HG03097 (cell line): ENCODE data around the gene ENOX1.

Experiments used
- ATAC-seq: cut with Tn5 transposase; IDR thresholded peaks from one replicate; pipeline ENCODE4 v1.9.1; 2021; ENCODE audit not compliant: unreplicated experiment, low FRiP score

The ENOX1 gene

GRCh38 chr13:43558326-43558725 lies 228.4 kb downstream of the ENOX1 start:
- ATAC-seq: no peak

GRCh38 chr13:43555667-43556066 lies 231.1 kb downstream of the ENOX1 start:
- no peak for ATAC-seq

DNA sequence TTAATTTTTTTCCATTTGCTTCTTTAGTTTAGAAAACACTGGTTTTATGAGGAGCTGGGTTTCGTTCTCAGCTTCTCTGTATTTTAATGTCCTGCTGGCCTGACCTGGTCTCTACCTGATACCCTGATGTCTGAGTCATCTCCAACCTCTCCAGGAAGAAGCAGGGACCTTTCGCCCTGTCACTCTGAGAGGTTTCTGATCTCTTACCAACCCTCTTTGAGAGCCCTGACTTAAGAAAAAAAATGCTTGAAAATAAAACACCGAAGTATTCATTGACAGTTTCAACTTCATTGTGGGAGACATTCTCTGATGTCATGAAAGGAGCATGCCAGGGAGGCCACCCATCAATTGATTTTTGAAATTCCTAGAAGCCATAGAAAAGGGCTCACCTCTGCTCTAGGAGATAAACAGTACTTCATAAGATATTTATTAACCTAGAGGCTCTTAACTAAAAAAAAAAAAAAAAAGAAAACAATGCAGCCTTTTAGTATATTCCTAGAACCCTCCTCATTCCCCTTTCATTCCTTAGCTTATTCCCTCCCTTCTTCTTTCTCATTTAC lies 234.8 kb downstream of the ENOX1 start:
- ATAC-seq: no peak

- no peak for ATAC-seq
Observed at GRCh38 chr13:43546816-43547215, 240.0 kb downstream of the ENOX1 start.

DNA sequence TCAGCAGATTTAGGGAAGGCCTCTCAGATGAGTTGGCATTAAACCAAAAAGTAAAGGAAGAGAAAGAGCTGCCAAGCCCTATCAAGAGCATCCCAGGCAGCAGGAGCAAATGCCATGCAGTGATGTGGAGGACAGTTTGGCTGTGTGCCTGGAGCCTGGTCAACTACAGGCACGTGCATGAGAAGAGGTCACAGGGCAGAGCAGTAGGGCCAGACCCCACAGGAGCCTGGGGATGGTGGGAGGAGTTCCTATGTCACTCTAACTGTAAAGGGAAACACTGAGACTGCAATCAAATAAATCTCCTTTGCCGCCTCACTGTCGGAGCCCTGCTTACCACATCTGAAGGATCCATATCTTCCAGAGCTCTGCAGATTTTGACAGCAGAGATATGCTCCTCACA lies 240.5 kb downstream of the ENOX1 start:
- no peak for ATAC-seq

GRCh38 chr13:43545317-43545874 lies 241.4 kb downstream of the ENOX1 start:
- no peak for ATAC-seq

DNA sequence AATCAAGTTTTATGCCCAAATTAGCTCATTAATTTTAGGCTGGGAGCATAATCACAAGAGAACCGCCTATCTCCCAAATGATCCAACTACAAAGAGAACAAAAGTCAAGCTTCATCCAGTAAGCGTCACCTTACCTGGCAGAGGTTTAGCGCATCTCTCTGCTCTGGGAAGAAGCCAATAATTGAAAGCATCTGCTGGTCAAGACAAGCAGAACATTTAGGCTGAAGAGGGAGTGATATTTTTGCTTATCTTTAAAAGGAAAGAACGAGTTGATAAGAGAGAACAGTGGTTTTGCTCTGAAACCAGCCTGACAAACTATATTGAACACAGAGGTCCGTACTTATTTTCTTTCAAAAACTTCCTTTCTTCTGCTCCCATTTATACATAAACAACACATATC lies 242.1 kb downstream of the ENOX1 start:
- ATAC-seq: no peak

DNA sequence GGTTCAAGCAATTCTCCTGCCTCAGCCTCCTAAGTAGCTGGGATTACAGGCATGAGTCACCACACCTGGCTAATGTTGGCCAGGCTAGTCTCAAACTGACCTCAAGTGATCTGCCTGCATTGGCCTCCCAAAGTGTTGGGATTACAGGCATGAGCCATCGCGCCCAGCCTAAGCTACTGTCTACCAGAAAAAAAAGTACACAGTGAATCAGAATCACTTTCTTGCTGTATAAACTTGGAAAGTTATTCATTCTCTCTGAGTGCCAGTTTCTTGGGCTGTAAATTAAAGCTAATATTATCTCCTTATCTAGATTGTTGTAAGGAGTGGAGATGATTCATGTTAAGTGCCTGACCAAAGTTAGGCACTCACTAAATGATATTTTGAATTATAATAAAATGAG lies 242.8 kb downstream of the ENOX1 start:
- no peak for ATAC-seq

DNA sequence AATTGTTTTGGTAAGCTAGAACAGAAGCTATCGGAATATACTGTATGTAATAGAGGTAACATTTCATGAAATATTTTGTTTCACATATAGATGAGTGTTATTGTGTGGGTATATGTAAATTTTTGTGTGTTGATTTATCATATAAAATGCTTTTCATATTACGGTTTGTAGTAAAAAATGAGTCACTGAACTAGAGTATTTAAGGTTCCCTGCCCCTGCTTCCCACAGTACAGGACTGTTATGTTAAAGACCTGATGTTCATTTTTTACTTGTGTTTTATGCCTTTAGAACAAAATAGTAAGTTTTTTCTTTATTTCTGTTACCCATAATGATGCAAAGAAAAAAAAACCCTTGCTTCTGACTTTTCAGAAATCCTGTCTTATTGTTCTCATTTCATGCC lies 243.4 kb downstream of the ENOX1 start:
- no peak for ATAC-seq

DNA sequence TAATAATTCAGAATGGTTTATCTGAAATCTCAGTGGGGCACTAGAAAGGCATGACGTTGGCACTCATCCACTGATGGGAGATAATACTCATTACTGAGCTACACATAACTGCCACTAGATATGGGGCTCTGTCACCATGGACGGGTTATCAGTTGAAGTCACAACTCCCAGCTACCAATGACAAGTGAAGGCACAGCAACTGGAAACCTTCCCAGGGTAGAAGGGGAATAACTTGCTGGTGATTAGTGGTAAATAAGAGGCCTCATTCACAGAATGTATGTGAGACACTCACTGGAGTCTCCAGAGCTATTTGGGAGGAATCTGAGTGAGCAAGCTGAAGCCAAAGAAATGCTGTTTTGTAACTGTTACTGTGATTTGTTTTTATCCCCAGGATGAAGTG lies 249.6 kb downstream of the ENOX1 start:
- ATAC-seq: no peak

DNA sequence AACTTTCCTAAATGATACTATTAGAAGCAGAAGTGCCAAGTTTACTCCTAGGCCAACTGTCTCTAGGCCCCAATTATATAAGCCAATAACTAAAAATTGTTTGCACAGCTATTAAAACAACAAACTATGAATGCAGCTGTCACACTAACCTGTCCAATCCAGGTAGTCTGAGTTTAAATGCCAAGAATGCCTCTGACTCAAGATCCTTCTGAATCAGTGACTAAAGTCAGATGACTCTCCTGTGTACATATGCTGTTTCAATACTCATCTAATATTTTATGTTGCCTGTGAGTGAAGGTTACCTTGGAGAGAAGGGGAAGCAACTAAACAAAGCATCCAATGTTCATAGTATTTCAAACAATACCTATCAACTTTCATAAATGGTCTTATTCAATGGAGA lies 257.0 kb downstream of the ENOX1 start:
- no peak for ATAC-seq

DNA sequence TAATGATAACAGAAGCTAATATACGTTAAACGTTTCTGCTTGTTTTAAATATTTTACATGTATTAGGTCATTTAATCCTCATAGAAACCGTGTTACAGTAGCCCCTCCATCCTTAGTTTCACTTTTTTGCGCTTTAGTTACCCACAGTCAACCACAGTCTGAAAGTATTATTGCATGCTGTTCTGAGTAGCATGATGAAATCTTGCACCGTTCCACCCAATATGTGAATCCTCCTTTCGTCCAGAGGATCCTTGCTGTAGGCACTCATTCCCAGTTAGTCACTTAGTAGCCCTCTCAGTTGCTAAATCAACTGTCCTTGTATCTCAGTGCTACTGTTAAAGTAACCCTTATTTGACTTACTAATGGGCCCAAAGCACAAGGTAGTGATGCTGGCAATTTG lies 257.8 kb downstream of the ENOX1 start:
- ATAC-seq: no peak

DNA sequence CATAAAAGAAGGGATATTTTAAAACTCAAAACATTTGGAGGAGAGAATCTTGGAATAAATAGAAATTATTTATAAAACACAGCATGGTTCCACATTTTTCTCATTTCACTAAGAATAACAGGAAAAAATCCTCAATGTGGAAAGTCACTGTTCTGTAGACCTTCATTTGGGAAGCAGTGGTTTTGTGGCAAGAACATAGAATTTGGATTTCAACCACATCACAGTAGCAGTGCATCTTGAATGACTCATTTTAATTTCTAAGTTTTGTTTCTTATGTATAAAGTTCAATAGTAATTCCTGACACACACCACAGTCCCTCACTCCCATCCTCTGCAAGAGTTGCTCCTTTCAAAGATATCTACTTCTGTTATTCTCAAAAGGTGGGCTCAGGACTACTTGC lies 264.0 kb downstream of the ENOX1 start:
- ATAC-seq: no peak

DNA sequence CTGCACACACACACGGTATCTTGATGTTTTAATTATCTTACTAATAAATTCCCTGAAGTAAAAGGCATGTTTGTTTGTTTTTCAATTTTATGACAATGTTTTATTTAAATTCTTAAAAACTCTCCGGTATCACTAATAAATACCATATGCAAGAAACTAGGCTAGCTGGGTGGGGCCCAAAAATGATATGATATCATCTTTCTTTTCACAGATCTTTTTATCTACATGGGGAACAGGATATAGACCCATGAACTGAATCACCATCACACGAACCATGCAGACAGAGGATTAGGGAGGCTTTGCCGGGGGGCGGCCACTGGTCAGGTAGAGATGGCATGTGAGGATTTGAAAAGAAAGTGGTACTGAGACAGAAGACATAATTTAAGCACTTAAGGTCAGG lies 266.4 kb downstream of the ENOX1 start:
- ATAC-seq: no peak

DNA sequence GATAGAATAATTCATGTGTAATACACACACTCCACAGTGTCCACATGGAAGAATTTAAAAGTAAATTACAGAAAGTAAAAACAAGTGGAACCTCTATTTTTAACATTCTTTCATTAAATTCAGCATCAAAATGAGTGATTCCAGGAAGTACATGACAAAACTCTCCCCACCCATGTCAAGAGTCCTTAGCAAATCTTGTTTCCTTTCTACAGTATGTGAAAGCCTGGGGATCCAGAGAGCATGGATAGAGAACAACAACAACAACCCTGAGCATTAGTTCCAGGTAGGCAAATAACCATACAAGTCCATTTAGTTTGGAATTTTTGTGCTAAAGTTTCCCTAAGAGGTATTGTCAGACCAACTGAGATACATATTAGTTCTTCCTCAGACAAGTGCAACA lies 267.9 kb downstream of the ENOX1 start:
- no peak for ATAC-seq

DNA sequence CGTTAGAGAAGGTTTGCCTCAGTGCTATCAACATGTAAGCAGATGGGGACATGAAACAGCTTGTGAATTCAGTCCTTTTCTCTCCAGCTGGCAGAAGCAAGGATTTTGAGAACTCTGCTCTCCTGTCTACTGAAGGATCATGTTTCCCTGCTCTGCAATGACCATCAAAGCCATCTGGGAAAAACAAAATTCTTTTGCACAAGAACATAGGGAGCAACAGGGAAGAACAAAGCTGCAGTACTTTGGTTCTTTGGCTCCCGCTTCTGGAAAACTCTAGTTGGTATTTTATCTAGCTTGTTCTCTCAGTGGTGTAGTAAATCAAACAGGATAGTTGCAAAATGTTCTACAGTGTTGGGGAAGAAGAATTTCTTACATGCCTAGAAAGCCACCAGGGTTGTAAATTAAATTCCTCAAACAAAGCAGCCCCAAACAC lies 270.4 kb downstream of the ENOX1 start:
- ATAC-seq: no peak

DNA sequence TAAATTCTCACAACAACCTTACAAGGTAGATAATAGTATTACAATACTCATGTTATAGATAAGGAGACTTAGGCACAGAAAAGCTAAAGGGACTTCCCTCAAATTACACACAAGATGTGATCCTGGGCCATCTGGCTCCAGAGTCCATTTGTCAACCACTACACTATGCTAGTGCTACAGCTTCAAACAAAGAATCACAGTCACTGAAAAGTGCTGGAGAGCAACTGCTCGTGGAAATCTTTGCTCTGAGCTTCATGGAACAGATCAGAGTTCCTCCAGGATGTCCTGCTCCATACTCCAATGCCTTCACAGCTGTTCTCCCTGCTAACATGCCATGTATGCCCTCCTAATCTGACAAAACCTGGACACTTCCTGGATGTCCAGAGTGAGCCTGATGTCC lies 271.2 kb downstream of the ENOX1 start:
- no peak for ATAC-seq

DNA sequence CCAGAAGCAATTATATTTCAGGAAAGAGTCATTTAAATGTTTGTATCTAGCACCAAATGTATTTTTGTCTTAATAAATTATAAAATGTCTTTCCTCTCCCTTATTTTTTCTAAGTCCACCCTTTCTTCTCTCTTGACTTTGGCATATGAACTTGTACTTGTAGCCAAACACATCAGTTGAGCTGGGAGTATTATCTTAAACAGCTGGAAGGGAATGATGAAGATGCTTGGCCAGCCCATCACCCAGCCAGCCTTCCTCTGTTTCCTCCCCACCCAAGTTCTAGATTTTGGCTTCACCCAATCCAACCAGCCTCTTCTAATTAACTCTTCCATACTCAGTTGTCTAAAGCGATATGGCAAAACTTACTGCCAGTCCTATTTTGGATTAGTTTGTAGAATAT lies 272.5 kb downstream of the ENOX1 start:
- ATAC-seq: no peak

- no peak for ATAC-seq
Observed at GRCh38 chr13:43512221-43512620, 274.6 kb downstream of the ENOX1 start.

GRCh38 chr13:43510956-43511901 lies 275.5 kb downstream of the ENOX1 start:
- no peak for ATAC-seq

- ATAC-seq: no peak
Observed at GRCh38 chr13:43495732-43496131, 291.0 kb downstream of the ENOX1 start.

- no peak for ATAC-seq
Observed at GRCh38 chr13:43494206-43494605, 292.6 kb downstream of the ENOX1 start.
